Activated CD8-positive, alpha-beta T cell treated with anti-CD3 and anti-CD28 coated beads, Interleukin-2, amount 10 ng/mL, durations not matched to agents 7 days and 5 days (primary cell): ENCODE results near the gene MMP10. TPM values are rescaled to one million over a fixed set of nuclear protein-coding genes. Genes with fewer than 3 reads are reported as not detected.

Experiments used
- ATAC-seq: fragments of 150-1000 bp; cut with Tn5 transposase; one replicate; pipeline ENCODE4 v1.10.0; 2021; ENCODE audit warnings: moderate library complexity
- CTCF ChIA-PET: fragments of 350-600 bp; sonication (Branson Sonifier 250); formaldehyde crosslinking; loops from one replicate; lab custom pipeline; 2021; ENCODE audit warnings: antibody characterized with exemption; lab: Charles Lee
- POLR2A ChIA-PET: fragments of 350-600 bp; sonication (Branson Sonifier 250); formaldehyde crosslinking; loops from one replicate; lab custom pipeline; 2021; ENCODE audit warnings: antibody characterized with exemption; lab: Charles Lee
- DNase-seq: peaks from one replicate; pipeline ENCODE4 v3.0.0-alpha.2; 2020
- H3K27ac Mint-ChIP-seq: one replicate; pipeline ENCODE4 v1.8.0; 2021; ENCODE audit warnings: mild to moderate bottlenecking, mixed read lengths
- H3K27me3 Mint-ChIP-seq: one replicate; pipeline ENCODE4 v1.8.0; 2021; ENCODE audit warnings: low read depth, mixed read lengths
- H3K36me3 Mint-ChIP-seq: one replicate; pipeline ENCODE4 v1.8.0; 2021; ENCODE audit warnings: low read depth, mixed read lengths
- H3K4me1 Mint-ChIP-seq: one replicate; pipeline ENCODE4 v1.8.0; 2021; ENCODE audit warnings: low read depth, mixed read lengths
- H3K4me3 Mint-ChIP-seq: one replicate; pipeline ENCODE4 v1.8.0; 2021; ENCODE audit warnings: mild to moderate bottlenecking, mixed read lengths
- H3K9me3 Mint-ChIP-seq: one replicate; pipeline ENCODE4 v1.8.0; 2022; ENCODE audit warnings: mixed read lengths; ENCODE audit not compliant: insufficient read depth
- total RNA-seq, 2 experiments: library from RNA; stranded (reverse); gene quantifications; one replicate each; pipeline ENCODE4 v1.2.3, GENCODE V29; 2021

The MMP10 gene
- total RNA-seq, 2 experiments from 2014 or later = not detected

DNA sequence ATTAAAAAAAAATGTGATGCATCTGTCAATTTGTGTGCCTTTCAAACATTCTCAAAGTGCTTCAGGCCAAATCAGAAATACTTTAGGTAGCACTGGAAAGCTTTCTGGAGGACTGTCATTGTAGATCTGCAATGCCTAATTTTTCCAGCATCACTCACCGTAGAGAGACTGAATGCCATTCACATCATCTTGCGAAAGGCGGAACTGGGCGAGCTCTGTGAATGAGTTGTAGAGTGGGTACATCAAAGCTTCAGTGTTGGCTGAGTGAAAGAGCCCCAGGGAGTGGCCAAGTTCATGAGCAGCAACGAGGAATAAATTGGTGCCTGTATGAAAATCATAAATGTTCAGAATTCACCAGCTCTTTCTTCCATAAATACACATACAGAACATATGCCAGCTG lies 4.0 kb downstream of the MMP10 start:
- ChIA-PET POLR2A (no interaction called here), CTCF (no interaction called here)
- Mint-ChIP-seq H3K9me3 (no peaks in the 10 kb centered on the region), H3K4me1 (no peaks in the 10 kb centered on the region), H3K36me3 (no peaks in the 10 kb centered on the region), H3K4me3 (no peak overlapping the region), H3K27ac (no peak overlapping the region), H3K27me3 (peaks cover 2% of the 10 kb centered on the region)
- DNase-seq (no peak), ATAC-seq (no peak)

DNA sequence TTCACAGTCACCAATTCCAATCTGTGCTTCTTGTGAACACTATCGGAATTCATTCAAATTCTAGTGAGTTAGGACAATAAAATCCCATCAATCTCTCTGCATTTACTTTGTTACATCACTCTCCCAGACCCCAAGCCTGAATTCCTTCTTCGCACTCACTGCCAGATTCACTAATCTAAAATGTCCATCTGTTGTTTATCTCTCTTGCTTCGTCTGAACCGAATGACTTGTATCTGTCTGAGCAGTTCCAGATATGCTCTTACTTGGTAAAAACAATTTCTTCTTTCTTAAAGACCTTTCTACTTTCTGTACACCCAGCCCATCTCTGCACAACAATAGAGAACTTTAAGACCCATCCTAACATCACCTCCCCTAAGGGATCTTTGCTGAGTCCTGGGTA lies 7.0 kb downstream of the MMP10 start:
- ChIA-PET POLR2A (no interaction called here), CTCF (no interaction called here)
- no peak for ATAC-seq
- Mint-ChIP-seq H3K9me3 (no peaks in the 10 kb centered on the region), H3K4me3 (no peak overlapping the region), H3K27ac (no peak overlapping the region), H3K4me1 (no peaks in the 10 kb centered on the region), H3K36me3 (no peaks in the 10 kb centered on the region), H3K27me3 (peaks cover 4% of the 10 kb centered on the region)
- DNase-seq = no peak

DNA sequence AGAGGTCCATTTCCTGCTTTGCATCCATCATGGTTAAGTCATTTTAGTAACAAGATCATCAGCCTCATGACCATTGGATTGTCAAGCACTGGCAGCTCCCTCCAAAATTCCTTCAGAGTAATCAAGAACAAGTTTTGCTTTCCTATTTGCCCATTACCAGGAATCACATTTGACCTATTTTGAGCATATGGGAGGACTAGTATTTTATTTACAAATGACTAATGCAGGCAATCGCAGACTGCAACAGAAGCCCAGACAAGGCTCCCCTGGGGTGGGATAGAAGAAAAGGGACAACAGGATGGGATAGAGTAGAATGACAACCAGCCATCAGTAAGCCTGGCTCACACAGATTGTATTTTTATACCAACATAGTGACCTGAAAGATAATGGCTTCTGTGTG lies 9.1 kb downstream of the MMP10 start:
- Mint-ChIP-seq H3K4me3 (no peak overlapping the region), H3K27ac (no peak overlapping the region), H3K27me3 (peaks cover 4% of the 10 kb centered on the region), H3K9me3 (no peaks in the 10 kb centered on the region), H3K36me3 (no peaks in the 10 kb centered on the region), H3K4me1 (no peaks in the 10 kb centered on the region)
- CTCF ChIA-PET = no interaction called here
- ATAC-seq = no peak
- POLR2A ChIA-PET = no interaction called here
- no peak for DNase-seq

DNA sequence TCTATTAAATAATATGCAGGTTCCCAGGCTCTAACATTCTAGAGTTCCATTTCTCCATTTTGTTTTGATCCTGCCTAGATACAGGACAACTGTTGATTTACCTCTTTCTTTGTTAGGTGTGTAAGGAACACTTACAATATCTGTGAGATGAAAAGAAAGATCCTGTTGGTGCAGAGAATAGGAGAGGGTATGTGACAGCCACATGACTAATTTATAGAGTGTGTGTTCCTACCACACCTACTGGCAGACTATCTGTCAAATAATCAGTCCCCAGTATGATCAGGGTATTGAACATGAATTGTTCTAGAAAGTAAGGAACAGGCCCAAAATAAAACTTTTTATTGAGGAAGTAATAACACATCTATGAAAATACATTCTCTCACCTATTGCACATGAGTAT lies 10.2 kb downstream of the MMP10 start:
- H3K9me3 Mint-ChIP-seq = no peaks in the 10 kb centered on the region
- peaks cover 2% of the 10 kb centered on the region for H3K27me3 Mint-ChIP-seq
- no peak overlapping the region for H3K4me3 Mint-ChIP-seq
- no peaks in the 10 kb centered on the region for H3K4me1 Mint-ChIP-seq
- H3K27ac Mint-ChIP-seq = no peak overlapping the region
- no peak for ATAC-seq
- no peak for DNase-seq
- ChIA-PET CTCF (no interaction called here), POLR2A (no interaction called here)
- no peaks in the 10 kb centered on the region for H3K36me3 Mint-ChIP-seq

DNA sequence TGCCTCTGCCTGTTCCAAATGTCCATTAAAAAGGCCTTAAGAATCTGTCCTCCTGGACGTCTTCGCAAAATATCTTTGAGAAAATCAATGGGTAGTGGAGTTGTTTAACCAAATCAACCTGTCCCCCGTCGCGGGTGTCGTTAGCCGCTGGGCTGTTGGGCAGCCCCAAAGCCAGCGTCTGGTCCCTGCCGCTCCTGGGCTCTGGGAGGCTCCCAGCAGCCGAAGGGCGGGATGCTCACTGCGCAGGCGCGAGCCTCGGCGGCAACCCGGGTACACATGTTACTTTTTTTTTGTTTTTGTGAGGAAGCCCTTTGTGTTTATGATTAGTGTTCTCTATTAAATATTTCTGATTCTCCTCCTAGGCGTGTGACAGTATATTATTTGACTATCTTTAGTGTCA lies 12.6 kb downstream of the MMP10 start:
- Mint-ChIP-seq H3K9me3 (no peaks in the 10 kb centered on the region), H3K4me1 (no peaks in the 10 kb centered on the region), H3K36me3 (no peaks in the 10 kb centered on the region), H3K27me3 (peaks cover 2% of the 10 kb centered on the region), H3K4me3 (no peak overlapping the region), H3K27ac (no peak overlapping the region)
- POLR2A ChIA-PET = no interaction called here
- no peak for DNase-seq
- no peak for ATAC-seq
- CTCF ChIA-PET = no interaction called here

DNA sequence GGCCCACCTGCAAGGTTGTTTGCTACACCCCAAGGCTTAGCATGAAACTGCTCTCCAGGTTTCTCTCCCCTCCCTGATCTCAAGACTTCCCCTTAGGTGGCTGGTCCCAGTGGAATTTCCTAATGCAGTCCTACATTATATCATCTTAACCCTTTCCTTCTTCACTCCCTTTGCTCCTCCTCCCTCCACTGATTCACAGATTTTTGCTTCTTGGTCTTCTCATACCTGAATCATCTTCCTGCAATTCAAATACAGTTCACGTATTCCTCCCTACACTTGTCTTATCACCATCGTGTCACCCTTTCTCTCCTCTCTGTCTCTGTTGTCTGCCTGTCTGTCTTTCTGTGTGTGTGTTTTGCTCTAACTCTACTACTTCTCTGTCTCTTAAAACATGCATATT lies 17.0 kb downstream of the MMP10 start:
- ChIA-PET POLR2A (no interaction called here), CTCF (no interaction called here)
- Mint-ChIP-seq H3K27ac (no peak overlapping the region), H3K4me3 (no peak overlapping the region), H3K36me3 (no peaks in the 10 kb centered on the region), H3K9me3 (no peaks in the 10 kb centered on the region), H3K27me3 (peaks cover 1% of the 10 kb centered on the region), H3K4me1 (peaks cover 2% of the 10 kb centered on the region)
- no peak for DNase-seq
- ATAC-seq = no peak

DNA sequence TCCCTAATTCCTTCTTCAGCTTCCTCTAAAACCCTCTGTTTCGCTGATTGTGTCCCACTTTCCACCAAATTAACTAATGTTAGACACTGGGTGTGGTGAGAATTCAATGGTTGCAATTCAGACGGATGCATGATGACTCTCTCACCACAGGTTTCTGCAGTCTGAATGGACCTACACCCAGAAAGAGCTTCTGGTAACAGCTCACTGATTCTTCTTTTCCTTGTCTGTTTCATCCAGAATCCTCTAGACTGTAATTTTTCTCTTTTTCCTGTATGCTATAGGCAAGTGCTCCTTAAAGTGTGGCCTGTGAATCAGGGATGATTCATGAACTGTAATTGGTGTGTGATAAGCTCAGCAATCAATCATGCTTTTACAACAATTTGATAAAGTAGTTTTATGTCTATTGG lies 18.1 kb downstream of the MMP10 start:
- H3K36me3 Mint-ChIP-seq = no peaks in the 10 kb centered on the region
- H3K27me3 Mint-ChIP-seq = peaks cover 3% of the 10 kb centered on the region
- CTCF ChIA-PET = no interaction called here
- no peak for DNase-seq
- peaks cover 2% of the 10 kb centered on the region for H3K4me1 Mint-ChIP-seq
- ATAC-seq = no peak
- POLR2A ChIA-PET = no interaction called here
- H3K27ac Mint-ChIP-seq = no peak overlapping the region
- no peaks in the 10 kb centered on the region for H3K9me3 Mint-ChIP-seq
- H3K4me3 Mint-ChIP-seq = no peak overlapping the region

DNA sequence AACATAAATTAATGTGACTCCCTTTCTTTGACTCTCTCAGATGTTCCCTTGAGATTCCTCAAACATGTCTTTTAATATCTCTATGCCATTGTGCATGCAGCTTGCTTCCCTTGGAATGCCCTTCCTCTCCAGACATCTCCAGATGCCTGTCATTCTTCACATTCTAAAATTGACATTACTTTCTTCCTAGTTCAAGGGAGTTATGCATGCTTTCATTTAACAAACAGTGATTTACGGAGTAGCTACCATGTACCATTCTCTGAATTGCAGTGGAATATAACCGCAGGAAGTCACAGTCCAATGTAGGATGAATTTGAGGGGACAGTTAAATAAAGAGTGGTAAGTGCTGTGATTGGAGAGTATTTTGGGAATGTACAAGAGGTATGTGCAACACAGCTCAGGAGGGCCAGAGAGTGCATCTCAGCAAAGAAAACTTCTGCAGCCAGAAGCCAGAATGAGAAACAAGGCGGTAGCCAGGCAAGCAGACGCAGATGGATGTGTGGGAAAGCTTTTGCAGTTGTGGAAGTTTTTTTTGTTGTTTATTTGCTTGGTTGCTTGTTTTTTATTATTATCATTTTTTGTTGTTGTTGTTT lies 18.7 kb downstream of the MMP10 start:
- Mint-ChIP-seq H3K36me3 (no peaks in the 10 kb centered on the region), H3K4me1 (peaks cover 2% of the 10 kb centered on the region), H3K4me3 (no peak overlapping the region), H3K27me3 (peaks cover 3% of the 10 kb centered on the region), H3K9me3 (no peaks in the 10 kb centered on the region), H3K27ac (no peak overlapping the region)
- DNase-seq (no peak), ATAC-seq (no peak)
- ChIA-PET POLR2A (no interaction called here), CTCF (no interaction called here)

DNA sequence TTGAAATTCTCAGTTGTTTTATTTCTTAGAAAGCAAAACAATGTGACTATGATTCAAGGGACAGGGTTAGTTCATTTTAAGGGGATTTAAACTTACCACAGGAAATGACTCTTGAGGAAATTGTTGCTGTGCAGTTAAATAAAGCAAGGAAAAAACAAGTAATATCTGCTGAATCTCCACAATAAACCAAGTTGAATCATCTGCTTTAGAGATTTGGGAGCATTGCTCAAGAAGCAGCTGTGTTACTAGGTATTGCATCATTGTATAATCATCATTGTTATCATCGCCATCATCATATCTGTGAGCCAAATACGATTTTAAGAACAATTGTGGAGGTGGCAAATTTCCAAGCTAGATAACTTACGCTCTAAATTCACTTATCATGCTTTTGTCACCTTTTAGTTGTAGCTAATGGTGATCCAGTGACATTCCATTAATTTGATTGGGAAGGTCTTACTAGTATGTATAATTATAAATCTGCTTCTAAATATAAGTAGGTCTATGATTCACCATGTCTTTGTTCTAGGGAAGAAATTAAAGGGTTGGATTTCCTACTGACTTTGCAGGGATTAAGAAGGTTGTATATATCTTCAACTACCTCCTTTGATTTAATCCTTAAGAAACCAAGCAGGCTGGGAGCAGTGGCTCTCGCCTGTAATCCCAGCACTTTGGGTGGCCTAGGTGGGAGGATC lies 19.9 kb downstream of the MMP10 start:
- ATAC-seq (no peak), DNase-seq (no peak)
- Mint-ChIP-seq H3K4me1 (peaks cover 2% of the 10 kb centered on the region), H3K27me3 (peaks cover 3% of the 10 kb centered on the region), H3K36me3 (no peaks in the 10 kb centered on the region), H3K4me3 (no peak overlapping the region), H3K27ac (no peak overlapping the region), H3K9me3 (no peaks in the 10 kb centered on the region)
- POLR2A ChIA-PET = no interaction called here
- CTCF ChIA-PET = no interaction called here

DNA sequence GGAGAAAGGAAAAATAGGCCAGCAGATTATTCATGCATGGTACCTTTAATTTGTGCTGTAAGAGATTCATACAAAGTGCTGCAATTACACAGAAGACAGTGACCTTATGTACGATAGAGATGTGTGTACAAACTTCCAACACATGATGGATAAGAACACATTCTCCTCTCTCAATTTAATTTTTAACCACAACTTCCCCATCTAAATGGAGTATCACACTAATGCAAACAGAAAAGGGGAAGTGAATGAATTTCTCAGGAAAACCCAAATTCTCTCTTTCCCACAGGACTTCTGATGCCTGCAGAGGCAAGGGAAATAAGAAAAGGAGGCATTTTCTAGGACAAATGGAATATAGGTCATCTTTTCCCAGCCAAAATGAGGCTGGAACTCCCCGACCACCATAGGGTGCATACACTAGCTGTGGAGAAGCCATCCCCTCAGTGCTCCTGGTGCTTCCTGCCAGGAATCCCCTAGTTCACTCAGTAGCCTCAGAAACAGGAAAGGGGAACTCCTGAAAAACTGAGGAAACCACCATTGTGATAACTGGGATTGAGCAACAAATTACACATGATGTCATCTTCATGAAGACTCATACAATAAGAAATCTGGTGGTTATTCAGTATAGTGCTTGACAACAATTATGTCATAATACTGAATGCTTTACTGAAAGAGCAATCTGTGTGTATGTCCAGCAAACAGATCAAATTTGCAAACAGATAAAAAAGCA lies 22.4 kb downstream of the MMP10 start:
- DNase-seq = no peak
- H3K27ac Mint-ChIP-seq = no peak overlapping the region
- H3K36me3 Mint-ChIP-seq = no peaks in the 10 kb centered on the region
- POLR2A ChIA-PET = no interaction called here
- H3K4me3 Mint-ChIP-seq = no peak overlapping the region
- no peaks in the 10 kb centered on the region for H3K9me3 Mint-ChIP-seq
- H3K4me1 Mint-ChIP-seq = peaks cover 2% of the 10 kb centered on the region
- no peak for ATAC-seq
- H3K27me3 Mint-ChIP-seq = peaks cover 9% of the 10 kb centered on the region
- CTCF ChIA-PET = no interaction called here

DNA sequence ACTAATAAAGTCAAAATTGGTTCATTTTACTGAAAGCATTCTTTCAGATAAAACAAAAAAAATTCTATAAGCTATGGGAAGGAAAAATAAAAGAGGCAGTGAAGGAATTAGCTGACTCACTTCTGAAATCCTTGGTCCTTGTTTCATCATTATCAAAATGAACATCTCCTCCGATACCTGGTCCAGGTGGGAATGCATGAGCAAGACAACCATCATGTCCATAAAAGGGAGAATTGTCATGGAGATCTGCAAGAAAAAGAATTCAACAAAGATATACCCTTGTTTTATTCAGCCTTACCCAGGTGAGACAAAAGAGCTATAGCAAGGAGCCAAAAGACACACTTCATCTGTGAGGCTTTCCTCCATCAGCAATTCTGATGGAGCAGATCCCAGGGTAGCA lies 27.2 kb downstream of the MMP10 start:
- no peak for ATAC-seq
- Mint-ChIP-seq H3K36me3 (no peaks in the 10 kb centered on the region), H3K4me1 (no peaks in the 10 kb centered on the region), H3K27me3 (peaks cover 9% of the 10 kb centered on the region), H3K27ac (no peak overlapping the region), H3K4me3 (no peak overlapping the region), H3K9me3 (no peaks in the 10 kb centered on the region)
- ChIA-PET POLR2A (no interaction called here), CTCF (no interaction called here)
- no peak for DNase-seq

DNA sequence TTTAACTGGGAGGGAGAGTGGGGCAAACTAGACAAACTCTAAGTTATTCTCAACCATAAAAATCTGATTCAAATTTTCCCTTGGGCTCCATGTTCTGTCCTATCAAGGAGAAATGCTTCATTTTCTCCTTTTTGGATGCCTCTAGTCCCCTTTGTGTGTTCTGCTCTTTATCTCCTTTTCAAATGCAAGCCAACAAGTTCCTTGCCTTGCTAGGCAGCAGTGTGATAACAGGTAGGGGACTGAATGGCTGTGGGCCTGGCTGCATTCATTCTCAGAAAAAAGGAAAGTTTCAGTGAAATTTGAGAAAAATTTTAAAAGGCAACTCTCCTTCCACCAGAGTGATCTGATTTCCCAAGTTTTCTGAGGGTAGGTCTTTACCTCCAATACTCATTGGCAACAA lies 28.8 kb downstream of the MMP10 start:
- H3K4me1 Mint-ChIP-seq = no peaks in the 10 kb centered on the region
- no peaks in the 10 kb centered on the region for H3K9me3 Mint-ChIP-seq
- H3K27ac Mint-ChIP-seq = no peak overlapping the region
- DNase-seq = no peak
- peaks cover 9% of the 10 kb centered on the region for H3K27me3 Mint-ChIP-seq
- CTCF ChIA-PET = interaction anchor here (0.6 kb wide), 1 partner anchor 478 kb away, joined by 3 read pairs; no protein-coding TSS in a partner anchor
- no peak overlapping the region for H3K4me3 Mint-ChIP-seq
- POLR2A ChIA-PET = no interaction called here
- H3K36me3 Mint-ChIP-seq = no peaks in the 10 kb centered on the region
- ATAC-seq = no peak
